Smooth muscle cell (in vitro differentiated cells): ENCODE results near the gene DAW1. TPM values are rescaled to one million over a fixed set of nuclear protein-coding genes. Genes with fewer than 3 reads are reported as not detected.

ENCODE experiments used
- DNase-seq: peaks from one replicate; lab custom pipeline; 2025; ENCODE audit not compliant: unreplicated experiment; lab: John Stamatoyannopoulos, UW
- H2AFZ ChIP-seq: fragments of 200-600 bp; sonication (generic); 2 replicates; pipeline ENCODE4 v1.6.0; 2016; ENCODE audit warnings: antibody characterized with exemption, low read depth, mild to moderate bottlenecking
- H3F3A ChIP-seq: fragments of 200-600 bp; sonication (generic); 2 replicates; pipeline ENCODE4 v1.6.0; 2017; ENCODE audit warnings: antibody characterized with exemption, low read depth
- H3K27ac ChIP-seq: fragments of 200-600 bp; sonication (generic); 2 replicates; pipeline ENCODE4 v1.5.1; 2016; ENCODE audit warnings: low read depth, mild to moderate bottlenecking
- H3K27me3 ChIP-seq: fragments of 200-600 bp; sonication (generic); 2 replicates; pipeline ENCODE4 v1.6.1; 2016; ENCODE audit warnings: low read depth, mild to moderate bottlenecking
- H3K36me3 ChIP-seq: fragments of 200-600 bp; sonication (generic); 2 replicates; pipeline ENCODE4 v1.5.1; 2016; ENCODE audit warnings: low read depth
- H3K4me1 ChIP-seq: fragments of 200-600 bp; sonication (generic); 2 replicates; pipeline ENCODE4 v1.5.1; 2016; ENCODE audit warnings: low read depth
- H3K4me2 ChIP-seq: fragments of 200-600 bp; sonication (generic); 2 replicates; pipeline ENCODE4 v1.6.0; 2016; ENCODE audit warnings: mild to moderate bottlenecking
- H3K4me3 ChIP-seq: fragments of 200-600 bp; sonication (generic); 2 replicates; pipeline ENCODE4 v1.5.1; 2016; ENCODE audit warnings: mild to moderate bottlenecking
- H3K79me2 ChIP-seq: fragments of 200-600 bp; sonication (generic); 2 replicates; pipeline ENCODE4 v1.6.0; 2016; ENCODE audit warnings: low read depth, mild to moderate bottlenecking
- H3K9ac ChIP-seq: fragments of 200-600 bp; sonication (generic); 2 replicates; pipeline ENCODE4 v1.6.0; 2016; ENCODE audit warnings: low read depth
- H3K9me3 ChIP-seq: fragments of 200-600 bp; sonication (generic); replicated peaks from 2 replicates; pipeline ENCODE4 v1.5.1; 2016; ENCODE audit warnings: low read depth
- H4K20me1 ChIP-seq: fragments of 200-600 bp; sonication (generic); 2 replicates; pipeline ENCODE4 v1.6.0; 2016; ENCODE audit warnings: low read depth
- CTCF ChIP-seq: fragments of 200-600 bp; sonication (generic); IDR thresholded peaks from 2 replicates; pipeline ENCODE4 v1.5.1; 2017; ENCODE audit warnings: borderline replicate concordance, mild to moderate bottlenecking, antibody characterized with exemption; ENCODE audit not compliant: insufficient read depth, poor library complexity, severe bottlenecking
- WGBS: methylation state at CpG from one replicate; pipeline ENCODE4 v1.1.7; 2016; ENCODE audit warnings: low lambda C conversion rate; 5-methylcytosine and 5-hydroxymethylcytosine counted together
- polyA plus RNA-seq: library from polyadenylated mRNA; unstranded; fragments of >200 nt; fragmentation: Nextera tagmentation; extraction: Ambion mirVana; gene quantifications from 2 replicates; pipeline ENCODE4 v1.2.1, GENCODE V29; 2016
- total RNA-seq: library from RNA; depleted of rRNA; stranded (reverse); fragments of >200 nt; gene quantifications from 2 replicates; pipeline ENCODE4 v1.2.3, GENCODE V29; 2014

Gene DAW1
- total RNA-seq (not detected in 2 replicates), polyA plus RNA-seq (not detected in 2 replicates)

DNA sequence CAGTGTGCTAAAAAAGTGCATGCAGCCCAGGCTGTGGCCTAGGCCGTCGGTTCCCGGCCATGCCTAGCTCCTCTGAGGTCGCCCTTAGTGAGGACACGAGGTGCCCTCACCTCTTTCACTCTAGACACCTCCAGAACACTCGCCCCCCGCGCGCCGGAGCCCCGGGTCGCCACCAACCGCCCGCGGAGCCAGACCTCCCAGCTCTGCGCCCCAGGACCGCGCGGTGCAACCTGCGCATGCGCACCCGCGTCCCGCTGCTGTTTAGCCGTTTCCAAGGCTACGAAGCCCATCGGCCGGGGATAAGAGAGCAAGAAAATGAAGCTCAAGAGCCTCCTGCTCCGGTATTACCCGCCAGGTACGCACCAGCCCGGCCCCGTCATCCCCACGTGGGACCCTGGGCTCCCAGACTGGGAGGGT, at the start of gene DAW1:
Gene DAW1, plus strand, starts transcription at position 257 of the 417 bp plus-strand sequence. Its CDS starts 59 bp downstream, at position 316.
- H3K79me2 ChIP-seq, result no peaks in the 10 kb centered on the region
- H3K4me1 ChIP-seq, result no peaks in the 10 kb centered on the region
- no peak within 1 kb of the TSS for H3K27ac ChIP-seq
- H3K4me2 ChIP-seq, result no peak within 1 kb of the TSS
- no peak within 1 kb of the TSS for H3K9ac ChIP-seq
- H3K9me3 ChIP-seq, result no peaks in the 10 kb centered on the region
- TF ChIP-seq CTCF, result no peak
- H4K20me1 ChIP-seq, result no peaks in the 10 kb centered on the region
- 88% methylated on average over 24 of the region's 34 CpGs for WGBS
- no peaks in the 10 kb centered on the region for H3F3A ChIP-seq
- no peak within 1 kb of the TSS for H2AFZ ChIP-seq
- no peak for DNase-seq
- H3K36me3 ChIP-seq, result no peaks in the 10 kb centered on the region
- no peak within 1 kb of the TSS for H3K4me3 ChIP-seq
- H3K27me3 ChIP-seq, result no peaks in the 10 kb centered on the region

- no peak overlapping the region for H3K27ac ChIP-seq
- H3K27me3 ChIP-seq, result no peaks in the 10 kb centered on the region
- no peak overlapping the region for H2AFZ ChIP-seq
- no peaks in the 10 kb centered on the region for H3K79me2 ChIP-seq
- H3K4me2 ChIP-seq, result no peak overlapping the region
- TF ChIP-seq CTCF, result no peak
- DNase-seq, result no peak
- H3K9ac ChIP-seq, result no peak overlapping the region
- peaks cover 3% of the 10 kb centered on the region for H3K4me1 ChIP-seq
- H3K36me3 ChIP-seq, result no peaks in the 10 kb centered on the region
- no peaks in the 10 kb centered on the region for H3K9me3 ChIP-seq
- 90% methylated on average over 2 of the region's 2 CpGs for WGBS
- H3F3A ChIP-seq, result peaks cover 1% of the 10 kb centered on the region
- no peak overlapping the region for H3K4me3 ChIP-seq
- no peaks in the 10 kb centered on the region for H4K20me1 ChIP-seq
Measured at GRCh38 chr2:227822416-227823003, 48.9 kb upstream of the DAW1 start.

GRCh38 chr2:227823922-227824321, 47.5 kb upstream of the DAW1 start:
- H3K9me3 ChIP-seq, result no peaks in the 10 kb centered on the region
- 92% methylated on average over 2 of the region's 2 CpGs for WGBS

More at GRCh38 chr2:227823922-227824321, 47.5 kb upstream of the DAW1 start:
- Histone ChIP-seq H3K9ac (no peak overlapping the region), H4K20me1 (no peaks in the 10 kb centered on the region), H2AFZ (no peak overlapping the region), H3K4me2 (no peak overlapping the region), H3K4me1 (no peaks in the 10 kb centered on the region), H3K79me2 (no peaks in the 10 kb centered on the region), H3K27me3 (no peaks in the 10 kb centered on the region), H3K27ac (no peak overlapping the region), H3F3A (no peaks in the 10 kb centered on the region), H3K4me3 (no peak overlapping the region), H3K36me3 (no peaks in the 10 kb centered on the region)
- DNase-seq, result no peak
- TF ChIP-seq CTCF, result no peak
